Activated CD4-positive, alpha-beta T cell treated with anti-CD3 and anti-CD28 coated beads, Interleukin-2, Interleukin-4, amounts not matched to agents 100 ng/mL and 50 ng/mL, durations not matched to agents 16 hours and 8 hours (primary cell): Measurements from ENCODE around the gene NPC2.
A peak's percentile ranks its signal among the peaks of the same experiment; 100 is the strongest.
"Not testable (repeated sequence)": the region's sequence is repeated elsewhere in the genome, so short reads cannot be mapped to it uniquely, and the experiment has no call there.

Source experiments
- DNase-seq: peaks from one replicate; pipeline ENCODE4 v3.0.0-alpha.2; 2020; ENCODE audit warnings: low spot score

NPC2 gene

DNA sequence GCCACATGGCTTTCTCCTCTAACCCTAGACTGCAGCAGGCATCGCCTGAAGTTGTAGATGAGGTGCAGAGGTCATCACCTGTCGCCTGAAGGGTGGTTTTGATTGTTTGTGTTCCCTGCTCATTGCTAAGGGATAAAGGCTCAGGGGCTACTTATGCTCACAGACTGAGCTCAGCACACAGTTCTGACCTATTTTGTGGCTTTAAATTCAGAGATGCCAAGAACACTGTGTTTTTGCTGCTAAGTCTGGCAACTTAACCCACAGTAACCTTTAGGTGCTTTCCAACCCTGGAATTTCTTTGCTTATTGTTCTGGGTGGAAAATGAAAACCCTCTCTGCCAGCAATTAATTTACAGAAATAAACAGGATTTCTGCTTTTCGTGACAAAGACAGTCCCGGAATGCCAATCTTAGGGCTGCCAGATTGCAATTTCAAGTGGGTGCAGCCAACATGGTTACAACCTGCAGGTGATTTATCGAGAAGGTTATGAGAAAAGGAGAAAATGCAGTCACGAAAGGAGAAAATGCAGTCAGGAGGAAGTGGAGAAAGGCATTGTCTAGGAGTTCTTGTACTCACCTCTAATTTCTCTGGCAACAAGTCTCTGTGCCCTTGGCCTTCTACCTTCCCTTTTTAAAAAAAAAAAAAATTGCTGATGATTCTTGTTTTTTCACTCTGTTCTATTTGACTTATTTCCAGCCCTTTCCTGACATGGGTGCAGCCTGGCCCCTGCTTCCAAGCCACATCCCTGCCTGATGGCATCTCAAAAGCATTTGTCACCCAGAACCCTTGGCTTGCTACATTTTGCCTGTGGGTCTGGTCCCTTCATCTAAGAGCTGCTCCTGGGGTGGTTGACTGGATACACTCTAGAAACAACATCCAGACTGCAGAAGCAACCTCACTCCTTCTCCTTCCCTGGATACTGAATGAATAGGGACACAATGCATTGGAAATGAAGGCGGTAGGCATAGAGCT, 23.3 kb downstream of the NPC2 start:
- DNase-seq: no peak

GRCh38 chr14:74468513-74468912, 24.6 kb downstream of the NPC2 start:
- DNase-seq: no peak

- no peak for DNase-seq
Measured at GRCh38 chr14:74465335-74465734, 27.8 kb downstream of the NPC2 start.

DNA sequence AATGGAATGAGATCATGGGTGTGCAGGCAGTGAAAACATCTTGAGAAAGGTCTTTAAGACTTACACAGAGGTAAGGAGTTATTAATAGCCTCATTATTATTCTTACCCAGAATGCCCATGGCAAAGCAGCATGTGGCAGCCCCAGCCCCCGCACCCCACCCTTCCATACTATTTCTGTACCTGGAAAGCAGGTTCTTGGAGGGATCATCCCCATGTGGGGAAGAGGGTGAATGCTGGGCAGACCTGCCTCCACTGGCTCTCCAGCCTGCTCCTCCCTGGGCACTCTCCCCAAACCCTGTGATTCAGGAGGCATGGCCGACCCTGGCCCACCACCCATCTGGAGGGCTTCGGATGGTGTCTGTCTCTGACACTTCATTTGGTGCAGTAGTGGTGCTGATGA, 28.3 kb downstream of the NPC2 start:
- DNase-seq: no peak

DNA sequence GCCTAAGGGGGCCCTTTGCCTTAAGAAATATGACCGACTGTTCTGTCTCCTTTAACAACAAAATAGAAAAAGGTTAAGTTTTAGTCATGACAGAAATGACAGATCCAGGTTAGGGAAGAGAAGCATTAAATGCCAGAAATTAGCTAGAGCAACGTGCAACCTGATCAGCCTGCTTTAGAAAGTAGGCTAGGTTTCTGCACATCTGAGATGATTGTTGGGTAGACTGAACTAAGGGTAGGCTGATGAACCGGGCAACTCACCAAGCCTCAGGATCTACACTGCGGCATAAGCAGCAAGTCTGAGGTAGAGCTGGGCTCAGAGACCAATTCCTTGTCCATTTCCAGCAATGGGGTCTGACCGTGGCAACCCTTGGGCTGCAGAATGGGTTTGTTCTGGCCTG, 29.4 kb downstream of the NPC2 start:
- no peak for DNase-seq

DNA sequence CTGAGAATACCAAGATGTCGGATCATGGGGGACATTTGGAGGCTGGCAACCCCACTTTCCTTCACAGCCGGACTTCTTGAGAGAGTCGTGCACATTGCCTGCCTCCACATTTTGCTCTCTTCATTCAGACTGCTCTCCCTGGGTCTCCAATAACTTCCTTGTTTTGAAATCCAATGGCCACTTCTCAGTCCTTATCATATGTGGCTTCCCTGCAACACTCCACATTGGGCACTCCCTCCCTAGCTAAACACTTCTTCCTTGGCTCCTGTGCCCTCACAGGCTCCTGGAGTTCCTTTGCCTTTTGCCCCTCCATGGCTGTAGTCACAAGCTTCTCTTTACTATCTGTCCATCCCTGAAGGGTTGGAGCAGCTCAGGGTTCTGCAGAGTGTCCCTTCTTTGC, 30.1 kb downstream of the NPC2 start:
- no peak for DNase-seq

GRCh38 chr14:74459976-74460375, 33.1 kb downstream of the NPC2 start:
- DNase-seq: no peak

DNA sequence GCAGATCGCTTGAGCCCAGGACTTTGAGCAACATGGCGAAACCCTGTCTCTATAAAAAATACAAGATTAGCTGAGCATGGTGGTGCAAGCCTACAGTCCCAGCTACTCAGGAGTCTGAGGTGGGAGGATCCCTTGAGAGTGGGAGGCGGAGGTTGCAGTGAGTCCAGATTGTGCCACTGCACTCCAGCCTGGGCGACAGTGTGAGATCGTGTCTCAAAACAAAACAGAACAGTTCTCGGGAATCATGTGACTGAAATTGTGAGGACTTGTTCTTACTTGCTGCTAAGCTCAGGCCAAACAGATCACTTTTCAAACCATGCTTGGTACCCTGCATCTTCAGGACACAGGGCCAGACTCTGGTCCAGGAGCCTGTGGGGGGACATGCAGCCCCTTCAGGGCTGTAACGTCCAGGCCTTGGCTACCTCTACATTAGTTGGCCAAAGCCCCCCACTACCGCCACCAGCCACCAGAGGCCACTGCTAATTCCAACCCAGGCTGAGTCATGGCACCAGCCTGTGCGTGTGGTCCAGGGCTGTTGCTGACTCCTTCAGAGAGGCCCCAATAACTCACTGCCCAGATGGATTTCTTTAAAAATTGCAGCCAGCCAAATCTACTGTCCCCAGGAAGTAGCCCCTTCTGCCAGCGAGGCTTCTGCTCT, 33.7 kb downstream of the NPC2 start:
- peak; percentile 12 for DNase-seq

GRCh38 chr14:74457565-74457895, 35.6 kb downstream of the NPC2 start:
- DNase-seq: no peak

DNA sequence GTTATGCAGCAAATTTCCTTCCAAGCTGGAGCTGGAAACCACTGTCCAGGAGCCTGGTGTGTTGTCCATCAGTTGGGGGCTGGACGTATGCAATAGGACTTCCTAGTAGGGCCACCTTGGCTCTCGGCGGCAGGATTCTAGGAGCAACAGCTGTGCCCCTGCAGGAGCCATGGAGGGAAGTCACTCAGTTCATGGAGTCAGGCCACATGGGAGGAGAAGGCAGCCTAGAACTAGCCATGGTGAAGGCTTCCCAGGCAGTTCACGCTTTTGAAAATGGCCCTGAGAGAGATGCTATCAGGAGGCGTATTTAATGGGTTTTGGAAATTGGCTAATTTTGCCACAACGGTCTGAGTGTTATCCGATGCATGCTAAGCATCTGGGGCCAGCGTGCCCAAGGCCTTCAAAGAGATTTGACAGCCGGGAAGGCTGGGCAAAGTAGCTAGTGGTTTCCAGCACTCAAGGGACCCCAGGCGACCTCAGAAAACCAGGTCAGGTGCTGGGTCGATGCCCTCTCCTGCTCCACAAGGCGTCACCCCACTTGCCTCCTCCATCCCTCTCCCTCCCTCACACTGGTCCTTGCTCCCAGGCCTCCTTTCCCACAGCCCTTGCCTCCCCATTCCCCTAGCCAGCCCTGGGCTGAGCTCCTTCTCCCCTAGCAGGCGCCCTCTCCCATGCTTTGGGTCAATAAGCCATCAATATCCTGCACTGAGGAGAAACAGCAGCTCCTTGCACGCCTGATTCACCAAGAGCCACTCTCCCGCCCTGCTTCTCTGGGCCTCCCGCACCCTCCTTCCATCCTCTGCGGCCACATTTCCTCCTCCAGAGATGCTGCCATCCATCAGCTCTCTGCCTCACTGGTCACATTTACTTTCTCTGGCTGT, 36.2 kb downstream of the NPC2 start:
- no peak for DNase-seq

- DNase-seq: not testable (repeated sequence)
Measured at GRCh38 chr14:74454397-74454796, 38.7 kb downstream of the NPC2 start.

GRCh38 chr14:74444866-74445265, 48.2 kb downstream of the NPC2 start:
- no peak for DNase-seq

GRCh38 chr14:74442757-74443156, 50.3 kb downstream of the NPC2 start:
- no peak for DNase-seq

GRCh38 chr14:74441113-74441512, 52.0 kb downstream of the NPC2 start:
- DNase-seq: no peak

GRCh38 chr14:74438351-74438915, 54.7 kb downstream of the NPC2 start:
- no peak for DNase-seq

- DNase-seq: no peak
Measured at GRCh38 chr14:74437496-74438053, 55.5 kb downstream of the NPC2 start.

- no peak for DNase-seq
Measured at GRCh38 chr14:74434294-74434693, 58.8 kb downstream of the NPC2 start.

- DNase-seq: no peak
Measured at GRCh38 chr14:74429991-74430390, 63.1 kb downstream of the NPC2 start.
